ENCODE measurements around the gene GTPBP2. TPM values are rescaled to one million over a fixed set of nuclear protein-coding genes. Genes with fewer than 3 reads are reported as not detected.
A peak's percentile ranks its signal among the peaks of the same experiment; 100 is the strongest.
"Not testable (repeated sequence)": the region's sequence is repeated elsewhere in the genome, so short reads cannot be mapped to it uniquely, and the experiment has no call there.

Gene GTPBP2
- total RNA-seq, 1 donor from 2014 or later, result 77.6 TPM

DNA sequence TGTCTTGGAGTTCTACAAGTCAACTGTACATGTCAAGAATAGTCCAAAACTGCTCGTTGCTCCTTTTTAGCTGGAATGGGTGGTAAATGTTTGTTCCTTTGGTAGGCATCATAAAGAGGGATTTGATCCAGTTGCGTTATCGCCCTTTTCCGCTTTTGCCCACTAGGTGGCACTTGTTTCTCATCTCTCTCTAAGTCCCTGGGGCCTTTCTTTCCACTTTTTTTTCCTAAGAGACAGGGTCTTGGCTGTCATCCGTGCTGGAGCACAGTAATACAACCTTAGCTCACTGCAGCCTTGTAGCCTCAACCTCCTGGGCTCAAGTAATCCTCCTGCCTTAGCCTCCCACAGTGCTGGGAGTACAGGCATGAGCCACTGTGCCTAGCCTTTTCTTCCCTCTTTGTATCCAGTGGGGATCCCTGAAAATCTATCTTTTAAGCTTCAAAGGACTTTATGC lies 20.7 kb downstream of the GTPBP2 start:
- no peak for DNase-seq (ENCODE audit: extremely low spot score, unreplicated experiment)
- H3K4me1 Mint-ChIP-seq (ENCODE audit: unreplicated experiment), result peaks cover 4% of the 10 kb centered on the region
- H3K36me3 Mint-ChIP-seq, result peaks cover 22% of the 10 kb centered on the region
- no peak overlapping the region for H3K27ac Mint-ChIP-seq
- no peak overlapping the region for H3K4me3 Mint-ChIP-seq
- TF ChIP-seq, protein P1, sequence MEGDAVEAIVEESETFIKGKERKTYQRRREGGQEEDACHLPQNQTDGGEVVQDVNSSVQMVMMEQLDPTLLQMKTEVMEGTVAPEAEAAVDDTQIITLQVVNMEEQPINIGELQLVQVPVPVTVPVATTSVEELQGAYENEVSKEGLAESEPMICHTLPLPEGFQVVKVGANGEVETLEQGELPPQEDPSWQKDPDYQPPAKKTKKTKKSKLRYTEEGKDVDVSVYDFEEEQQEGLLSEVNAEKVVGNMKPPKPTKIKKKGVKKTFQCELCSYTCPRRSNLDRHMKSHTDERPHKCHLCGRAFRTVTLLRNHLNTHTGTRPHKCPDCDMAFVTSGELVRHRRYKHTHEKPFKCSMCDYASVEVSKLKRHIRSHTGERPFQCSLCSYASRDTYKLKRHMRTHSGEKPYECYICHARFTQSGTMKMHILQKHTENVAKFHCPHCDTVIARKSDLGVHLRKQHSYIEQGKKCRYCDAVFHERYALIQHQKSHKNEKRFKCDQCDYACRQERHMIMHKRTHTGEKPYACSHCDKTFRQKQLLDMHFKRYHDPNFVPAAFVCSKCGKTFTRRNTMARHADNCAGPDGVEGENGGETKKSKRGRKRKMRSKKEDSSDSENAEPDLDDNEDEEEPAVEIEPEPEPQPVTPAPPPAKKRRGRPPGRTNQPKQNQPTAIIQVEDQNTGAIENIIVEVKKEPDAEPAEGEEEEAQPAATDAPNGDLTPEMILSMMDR (conservative IDR thresholded peaks at IDR 0.05), result peak; percentile 91
- H3K27me3 Mint-ChIP-seq, result no peaks in the 10 kb centered on the region
- H3K9me3 Mint-ChIP-seq, result no peaks in the 10 kb centered on the region

GRCh38 chr6:43606019-43606418 lies 23.0 kb downstream of the GTPBP2 start:
- TF ChIP-seq, protein P1 (conservative IDR thresholded peaks at IDR 0.05), result no peak
- no peak overlapping the region for H3K27ac Mint-ChIP-seq
- H3K9me3 Mint-ChIP-seq, result no peaks in the 10 kb centered on the region
- peaks cover 4% of the 10 kb centered on the region for H3K4me1 Mint-ChIP-seq (ENCODE audit: unreplicated experiment)
- H3K4me3 Mint-ChIP-seq, result no peak overlapping the region
- DNase-seq (ENCODE audit: extremely low spot score, unreplicated experiment), result no peak
- no peaks in the 10 kb centered on the region for H3K27me3 Mint-ChIP-seq
- H3K36me3 Mint-ChIP-seq, result peaks cover 27% of the 10 kb centered on the region

- Mint-ChIP-seq H3K27me3 (no peaks in the 10 kb centered on the region), H3K4me1 (ENCODE audit: unreplicated experiment) (peaks cover 4% of the 10 kb centered on the region), H3K27ac (no peak overlapping the region), H3K9me3 (no peaks in the 10 kb centered on the region), H3K36me3 (peaks cover 27% of the 10 kb centered on the region), H3K4me3 (no peak overlapping the region)
- TF ChIP-seq, protein P1 (conservative IDR thresholded peaks at IDR 0.05), result no peak
- DNase-seq (ENCODE audit: extremely low spot score, unreplicated experiment), result no peak
Measured at GRCh38 chr6:43604174-43604573, 24.9 kb downstream of the GTPBP2 start.

GRCh38 chr6:43600595-43600994 lies 28.5 kb downstream of the GTPBP2 start:
- DNase-seq (ENCODE audit: extremely low spot score, unreplicated experiment), result no peak
- no peak overlapping the region for H3K27ac Mint-ChIP-seq
- no peak overlapping the region for H3K4me3 Mint-ChIP-seq
- peaks cover 19% of the 10 kb centered on the region for H3K36me3 Mint-ChIP-seq
- TF ChIP-seq, protein P1 (conservative IDR thresholded peaks at IDR 0.05), result no peak
- no peaks in the 10 kb centered on the region for H3K4me1 Mint-ChIP-seq (ENCODE audit: unreplicated experiment)
- no peaks in the 10 kb centered on the region for H3K27me3 Mint-ChIP-seq
- no peaks in the 10 kb centered on the region for H3K9me3 Mint-ChIP-seq

- Mint-ChIP-seq H3K27ac (no peak overlapping the region), H3K36me3 (peaks cover 11% of the 10 kb centered on the region), H3K4me3 (no peak overlapping the region), H3K9me3 (no peaks in the 10 kb centered on the region), H3K27me3 (no peaks in the 10 kb centered on the region), H3K4me1 (ENCODE audit: unreplicated experiment) (no peaks in the 10 kb centered on the region)
- no peak for DNase-seq (ENCODE audit: extremely low spot score, unreplicated experiment)
- TF ChIP-seq, protein P1 (conservative IDR thresholded peaks at IDR 0.05), result no peak
Measured at GRCh38 chr6:43593938-43594337, 35.1 kb downstream of the GTPBP2 start.

GRCh38 chr6:43589564-43589963 lies 39.5 kb downstream of the GTPBP2 start:
- not testable (repeated sequence) for DNase-seq (ENCODE audit: extremely low spot score, unreplicated experiment); H3K4me1 Mint-ChIP-seq (ENCODE audit: unreplicated experiment); H3K27ac Mint-ChIP-seq; H3K9me3 Mint-ChIP-seq; H3K4me3 Mint-ChIP-seq; H3K27me3 Mint-ChIP-seq
- H3K36me3 Mint-ChIP-seq, result peaks cover 31% of the 10 kb centered on the region
